ENCODE results near the gene EAPP.

DNA sequence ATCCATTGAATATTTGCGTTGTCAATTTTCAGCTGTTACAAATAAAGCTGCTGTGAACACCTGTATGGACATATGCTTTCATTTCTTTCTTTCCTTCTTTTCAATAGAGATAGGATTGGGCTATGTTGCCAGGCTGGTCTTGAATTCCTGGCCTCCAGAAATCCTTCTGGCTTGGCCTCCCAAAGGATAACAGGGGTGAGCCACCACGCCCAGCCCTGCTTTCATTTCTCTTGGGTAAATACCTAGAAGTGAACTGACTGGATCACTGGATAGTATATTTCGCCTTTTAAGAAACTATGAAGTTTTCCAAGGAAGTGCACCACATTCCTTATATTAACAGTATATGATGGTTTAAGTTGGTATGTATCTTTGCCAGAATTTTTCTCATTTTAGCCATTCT lies 32.3 kb upstream of the EAPP start:
- TF ChIP-seq POLR2A (IDR thresholded peaks at IDR 0.05; ENCODE audit: low read length) (no peak), GATA1 (IDR thresholded peaks at IDR 0.05; ENCODE audit: low read depth, low read length) (no peak)
